GM19467 (cell line): ENCODE data around the gene PODXL2.

Experiments
- ATAC-seq: cut with Tn5 transposase; IDR thresholded peaks from one replicate; pipeline ENCODE4 v1.9.1; 2021; ENCODE audit warnings: mild to moderate bottlenecking, moderate library complexity; ENCODE audit not compliant: unreplicated experiment

Gene PODXL2

DNA sequence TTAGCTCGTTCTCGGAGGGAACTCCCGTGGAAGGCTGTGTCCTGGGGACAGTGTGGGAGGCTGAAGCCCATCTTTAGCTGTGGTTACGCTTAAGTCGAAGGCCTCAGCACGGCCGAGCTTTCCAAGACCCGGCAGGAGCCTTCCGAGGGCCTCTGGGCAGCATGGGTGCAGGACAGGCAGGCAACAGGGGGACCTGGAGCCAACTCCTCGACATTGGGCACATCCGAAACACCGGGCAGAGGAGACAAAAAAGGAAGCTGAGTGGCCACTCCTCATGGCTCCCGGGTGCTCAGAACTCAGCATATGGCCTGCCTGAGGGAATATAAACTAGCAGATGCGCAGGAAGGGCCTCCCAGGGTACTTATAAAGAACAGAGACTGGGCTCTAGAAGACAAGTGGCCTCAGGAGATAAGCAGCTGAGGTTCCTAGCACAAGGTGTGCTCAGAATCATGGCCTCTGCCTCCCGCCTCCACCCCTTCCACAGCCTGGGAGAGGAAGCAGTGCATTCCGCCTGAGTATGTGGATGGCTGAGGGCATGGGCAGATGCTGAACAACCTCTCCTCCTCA lies 77.9 kb downstream of the PODXL2 start:
- ATAC-seq = no peak

DNA sequence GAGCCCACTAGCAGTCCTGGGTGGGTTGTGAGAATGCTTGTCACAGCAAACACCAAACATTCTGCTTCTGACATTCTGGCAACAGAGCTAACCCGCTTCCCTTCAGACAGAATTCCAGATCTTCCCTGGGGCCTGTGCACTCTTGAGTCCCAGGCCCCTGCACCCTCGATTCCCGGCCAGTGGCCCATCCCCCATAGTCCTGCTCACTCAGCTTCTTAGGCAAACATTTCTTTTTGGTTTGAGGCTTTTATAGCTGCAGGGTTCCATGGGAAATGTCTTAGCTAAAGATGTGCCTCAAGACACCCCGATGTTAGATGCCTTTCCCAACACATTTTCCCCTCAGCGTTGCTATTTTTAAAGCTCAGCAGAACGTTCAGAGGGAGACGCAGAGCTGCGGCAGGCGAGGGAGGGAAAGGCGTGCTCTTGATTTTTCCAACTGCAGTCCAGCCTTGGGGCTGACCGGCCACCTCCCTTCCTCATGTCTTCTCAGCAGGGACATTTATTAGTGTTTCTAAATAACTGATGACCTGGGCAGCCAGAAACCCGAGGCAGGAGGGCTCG lies 78.9 kb downstream of the PODXL2 start:
- no peak for ATAC-seq

DNA sequence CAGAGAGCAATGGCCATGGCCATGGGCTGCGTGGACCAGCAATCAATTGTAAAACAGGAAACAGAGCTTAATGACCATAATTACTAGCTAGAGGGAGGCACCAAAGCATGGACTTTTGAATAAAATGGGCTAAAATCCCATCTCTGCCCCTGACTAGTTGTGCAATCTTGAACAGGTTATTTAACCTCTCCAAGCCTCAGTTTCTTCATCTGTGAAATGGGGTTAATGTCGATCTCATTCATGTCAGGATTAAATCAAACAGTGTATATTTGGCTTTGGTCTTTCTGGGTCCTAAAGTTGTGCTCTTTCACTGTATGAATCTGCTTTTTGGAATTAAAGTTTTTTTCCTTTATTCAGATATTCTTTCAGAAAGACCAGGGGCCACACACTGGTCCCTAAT lies 79.9 kb downstream of the PODXL2 start:
- no peak for ATAC-seq

DNA sequence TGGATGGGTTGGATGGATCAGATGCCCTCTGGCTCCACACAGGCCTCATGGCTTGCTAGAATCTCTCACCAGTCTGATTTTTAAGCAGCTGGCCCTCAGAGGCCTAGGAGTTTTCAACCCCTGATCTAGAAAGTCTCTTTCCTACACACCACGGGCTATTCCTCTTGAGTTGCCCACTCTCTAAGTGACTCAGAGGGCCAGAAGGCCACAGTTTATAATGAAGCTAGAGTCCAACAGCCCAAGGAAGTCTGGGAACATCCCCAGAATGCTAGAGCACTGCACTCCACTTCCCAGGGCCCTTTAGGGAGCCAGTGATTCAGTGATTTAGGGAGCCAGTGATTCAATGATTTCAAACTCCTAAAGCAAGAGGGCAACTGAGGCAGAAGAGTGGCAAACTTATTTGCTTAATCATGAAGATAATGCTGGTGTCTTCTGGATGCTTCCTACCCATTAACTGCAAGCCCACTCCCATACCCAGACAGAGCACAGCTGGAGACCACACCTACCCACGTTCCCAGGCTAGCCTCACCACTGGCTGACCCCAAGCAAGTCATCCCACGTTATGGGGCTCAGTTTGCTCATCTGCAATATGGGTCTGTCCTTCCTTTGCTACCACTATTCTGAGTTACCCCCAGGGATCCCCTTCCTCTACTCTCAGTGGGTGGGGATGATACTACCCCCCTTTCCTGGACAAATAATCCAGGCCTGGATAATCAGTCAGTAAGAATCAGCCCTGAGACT lies 80.5 kb downstream of the PODXL2 start:
- no peak for ATAC-seq

DNA sequence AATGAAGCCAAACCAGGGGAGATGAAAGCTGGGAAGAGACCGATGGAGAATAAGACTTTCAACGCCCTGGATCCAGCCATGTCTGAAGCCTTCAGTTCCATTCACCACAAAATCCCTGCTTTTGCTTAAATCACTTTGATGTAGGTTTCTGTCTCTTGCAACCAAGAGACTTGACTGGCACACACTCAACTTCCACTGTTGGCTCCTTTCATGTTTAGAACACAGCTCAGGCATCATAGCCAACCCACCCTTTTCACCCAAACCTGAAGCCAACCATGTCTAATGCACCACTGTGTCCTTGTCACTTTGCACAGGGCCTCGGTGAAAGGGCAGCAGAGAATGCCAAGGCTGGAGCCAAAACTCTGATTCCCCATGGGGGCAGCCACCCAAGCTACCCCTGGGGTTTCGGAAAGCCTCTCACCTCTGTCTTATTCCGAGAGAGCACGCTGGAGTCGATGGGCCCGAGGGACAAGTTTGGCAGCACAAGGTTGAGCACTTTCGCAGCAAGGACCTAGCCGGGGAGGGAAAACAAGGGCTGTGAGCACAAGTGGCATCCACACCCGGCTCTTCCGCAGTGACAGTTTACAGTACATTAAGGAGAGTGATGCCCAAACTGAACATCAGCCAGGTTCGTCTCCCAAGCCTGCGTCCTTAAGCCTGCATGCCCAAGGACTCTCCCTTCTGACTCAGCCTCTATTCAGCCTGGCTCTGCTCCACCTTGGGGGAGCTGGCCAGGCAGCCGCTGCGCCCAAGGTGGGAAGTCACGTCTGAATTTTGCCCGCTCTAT lies 81.4 kb downstream of the PODXL2 start:
- ATAC-seq = no peak

DNA sequence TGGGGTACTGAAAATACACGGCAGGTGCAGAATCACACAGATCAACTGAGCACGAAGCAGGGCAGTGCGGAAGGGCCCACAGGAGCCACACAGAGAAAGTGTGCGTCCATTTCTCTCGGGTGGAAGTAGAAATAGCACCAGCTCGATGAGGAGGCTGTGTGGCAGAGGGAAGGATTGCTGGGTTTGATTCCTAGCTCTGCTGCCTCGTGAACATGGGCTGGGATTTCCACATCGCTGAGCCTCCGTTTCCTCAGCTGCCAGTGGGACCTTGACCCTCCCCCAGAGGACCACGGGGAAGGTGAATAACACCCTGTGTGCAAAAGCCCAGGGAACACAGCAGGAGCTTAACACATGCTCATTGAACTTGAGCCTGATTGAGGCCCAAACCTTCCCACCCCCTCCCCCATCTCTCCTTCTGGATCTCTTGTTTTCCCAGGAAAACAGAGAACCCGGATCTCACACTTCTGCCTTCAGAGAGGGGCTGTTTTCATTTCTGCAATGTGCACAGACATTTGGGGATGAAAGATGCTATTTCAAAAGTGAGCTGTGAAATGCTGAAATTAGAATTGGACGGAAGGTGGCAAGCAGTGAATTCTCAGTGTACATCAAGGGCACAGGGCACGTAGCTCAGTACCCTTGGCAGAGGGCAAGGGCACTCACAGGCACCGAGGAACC lies 82.2 kb downstream of the PODXL2 start:
- no peak for ATAC-seq

DNA sequence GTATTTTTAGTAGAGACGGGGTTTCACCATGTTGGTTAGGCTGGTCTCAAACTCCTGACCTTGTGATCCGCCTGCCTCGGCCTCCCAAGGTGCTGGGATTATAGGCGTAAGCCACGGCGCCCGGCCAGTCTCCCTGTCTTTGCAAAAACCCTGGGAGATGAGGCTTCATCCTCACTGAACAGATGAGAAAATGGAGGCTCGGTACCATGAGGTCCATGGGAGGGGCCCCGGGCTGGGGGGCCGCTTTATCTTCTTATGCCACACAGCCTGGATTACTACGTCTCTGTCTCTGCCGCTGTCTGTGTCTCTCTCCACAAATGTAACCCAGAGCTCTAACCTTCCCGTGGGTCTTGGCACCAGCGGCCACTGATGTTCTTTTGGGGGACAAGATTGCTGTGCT lies 82.9 kb downstream of the PODXL2 start:
- ATAC-seq = no peak

DNA sequence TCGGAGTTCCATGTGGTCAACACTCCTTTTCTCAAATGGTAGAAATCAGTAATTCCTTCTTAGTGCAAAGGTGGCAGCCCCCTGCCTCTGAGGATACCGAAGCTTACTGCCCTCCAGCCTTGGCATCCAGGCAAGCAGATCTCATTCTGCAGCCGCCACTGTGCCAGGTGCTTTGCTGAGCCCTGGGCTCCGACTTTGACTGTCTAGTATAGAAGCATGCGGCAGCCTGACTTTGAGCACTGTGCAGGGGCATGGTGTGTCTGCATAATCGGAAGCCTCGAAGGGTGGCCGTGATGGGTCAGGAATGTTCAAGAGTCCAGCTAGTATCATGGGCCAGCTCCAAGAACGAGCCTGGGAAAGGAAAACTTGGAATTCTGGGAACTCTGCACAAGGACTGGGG lies 83.5 kb downstream of the PODXL2 start:
- ATAC-seq = no peak

DNA sequence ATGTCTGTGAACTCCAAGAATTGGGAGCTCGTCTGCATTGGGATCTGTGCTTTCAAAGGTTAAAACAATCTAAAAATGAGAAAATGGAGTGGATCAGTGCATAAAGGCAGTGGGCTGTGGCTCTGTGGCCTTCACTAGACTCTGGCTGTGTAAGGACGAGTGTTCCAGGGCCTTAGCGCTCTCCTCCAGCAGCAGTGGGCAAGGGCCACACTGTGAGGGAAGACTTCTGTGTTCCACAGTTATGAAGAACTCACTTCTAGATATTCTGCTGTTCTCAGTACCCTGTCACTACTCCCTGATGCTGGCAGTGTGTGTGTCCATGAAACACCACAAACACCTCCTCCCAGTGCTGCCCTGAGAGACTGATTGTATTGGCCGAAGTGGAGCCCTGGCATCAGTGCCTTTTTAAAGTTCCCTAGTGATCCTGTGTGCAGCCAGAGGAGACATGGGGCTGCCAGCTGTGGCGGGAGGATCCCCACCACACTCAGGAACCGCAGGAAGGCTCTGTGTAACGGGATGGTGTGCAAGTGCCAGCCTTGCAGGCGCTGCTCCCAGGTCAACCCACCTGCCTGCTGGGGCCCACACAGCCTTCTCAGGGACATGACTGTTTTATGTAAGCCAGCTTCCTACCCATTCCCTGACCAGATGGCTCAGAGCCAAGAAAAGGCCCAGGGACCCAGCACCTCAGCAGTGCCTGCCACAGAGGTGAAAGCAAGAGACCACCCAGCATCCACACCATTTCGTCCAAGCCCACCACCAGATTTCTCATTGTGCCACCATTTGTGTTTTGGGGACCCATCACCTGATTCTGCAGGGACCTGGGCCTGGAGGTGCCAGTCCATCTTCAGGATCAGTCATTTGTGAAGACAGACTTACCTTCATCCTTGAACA lies 84.1 kb downstream of the PODXL2 start:
- ATAC-seq = no peak

DNA sequence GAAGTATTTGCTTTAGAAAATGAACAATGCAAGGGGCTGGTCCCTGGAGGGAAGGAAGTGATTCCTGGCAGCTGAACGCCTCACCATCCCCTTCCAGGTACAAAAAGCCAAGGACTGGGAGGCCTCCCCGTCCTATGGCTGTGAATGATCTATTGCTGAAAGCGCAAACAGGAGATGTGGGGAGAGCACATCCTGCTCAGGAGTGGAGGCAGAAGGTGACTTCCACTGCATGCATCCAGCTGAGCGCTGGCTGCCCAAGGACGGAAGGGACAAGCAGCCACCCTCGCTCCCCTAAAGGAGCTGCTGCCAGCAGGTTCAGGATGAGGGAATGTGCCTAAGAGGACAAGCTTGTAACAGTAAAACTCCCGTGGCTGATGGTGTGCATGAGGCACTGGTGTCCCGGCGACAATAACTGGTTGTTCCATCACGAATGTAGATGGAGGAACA lies 85.2 kb downstream of the PODXL2 start:
- ATAC-seq = no peak

DNA sequence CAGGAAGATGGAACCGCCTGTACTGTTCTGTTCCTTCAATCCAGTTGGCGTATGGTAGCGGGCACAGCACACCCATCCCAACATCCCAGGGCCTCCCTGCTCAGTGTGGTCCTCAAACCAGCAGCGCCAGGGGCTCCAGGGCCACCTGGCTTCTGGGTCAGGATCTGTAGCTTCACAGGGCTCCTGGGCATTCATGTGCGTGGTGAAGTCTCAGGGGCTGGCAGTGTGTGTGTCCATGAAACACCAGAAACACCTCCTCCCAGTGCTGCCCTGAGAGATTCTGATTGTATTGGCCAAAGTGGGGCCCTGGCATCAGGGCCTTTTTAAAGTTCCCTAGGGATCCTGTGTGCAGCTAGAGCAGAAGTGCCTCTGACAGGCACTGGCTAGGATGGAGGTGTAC lies 85.9 kb downstream of the PODXL2 start:
- ATAC-seq = no peak

DNA sequence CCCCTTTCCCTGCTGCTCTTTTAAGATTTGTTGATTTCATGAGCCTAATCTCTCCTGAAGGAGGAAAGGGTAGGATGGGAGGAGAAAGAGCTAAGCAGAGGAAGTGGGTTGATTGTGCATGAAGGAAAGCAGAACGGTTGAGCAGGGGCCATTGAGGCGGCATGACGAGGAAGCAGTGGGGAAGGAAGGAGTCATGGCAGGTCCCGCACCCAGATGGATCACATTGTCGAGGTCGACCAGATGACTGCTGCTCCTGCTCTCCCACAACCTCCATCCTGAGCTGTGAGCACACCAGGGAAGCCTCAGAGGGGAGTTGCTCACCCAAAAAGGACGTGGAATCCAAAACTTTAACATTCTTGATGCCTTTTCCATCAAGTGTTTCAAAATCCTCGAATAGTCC lies 86.5 kb downstream of the PODXL2 start:
- ATAC-seq = no peak

DNA sequence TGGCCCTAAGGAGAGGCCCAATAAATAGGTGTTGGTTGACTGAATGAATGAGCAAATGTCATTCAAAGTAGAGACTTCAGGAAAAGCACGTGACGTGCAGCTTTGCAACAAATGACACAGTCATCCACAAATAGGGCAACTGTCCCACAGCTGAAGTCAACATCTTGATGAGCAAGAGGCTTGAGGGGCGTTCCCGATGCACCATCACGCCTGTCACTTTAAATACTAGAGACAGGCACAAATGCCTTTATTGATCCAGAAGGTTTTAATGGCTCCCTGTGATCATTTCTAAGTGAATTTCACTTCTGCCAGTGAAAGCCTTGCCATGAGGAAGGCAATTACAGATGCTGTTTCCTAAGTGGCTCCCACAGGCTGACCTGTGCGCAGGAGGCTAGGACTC lies 87.4 kb downstream of the PODXL2 start:
- no peak for ATAC-seq

DNA sequence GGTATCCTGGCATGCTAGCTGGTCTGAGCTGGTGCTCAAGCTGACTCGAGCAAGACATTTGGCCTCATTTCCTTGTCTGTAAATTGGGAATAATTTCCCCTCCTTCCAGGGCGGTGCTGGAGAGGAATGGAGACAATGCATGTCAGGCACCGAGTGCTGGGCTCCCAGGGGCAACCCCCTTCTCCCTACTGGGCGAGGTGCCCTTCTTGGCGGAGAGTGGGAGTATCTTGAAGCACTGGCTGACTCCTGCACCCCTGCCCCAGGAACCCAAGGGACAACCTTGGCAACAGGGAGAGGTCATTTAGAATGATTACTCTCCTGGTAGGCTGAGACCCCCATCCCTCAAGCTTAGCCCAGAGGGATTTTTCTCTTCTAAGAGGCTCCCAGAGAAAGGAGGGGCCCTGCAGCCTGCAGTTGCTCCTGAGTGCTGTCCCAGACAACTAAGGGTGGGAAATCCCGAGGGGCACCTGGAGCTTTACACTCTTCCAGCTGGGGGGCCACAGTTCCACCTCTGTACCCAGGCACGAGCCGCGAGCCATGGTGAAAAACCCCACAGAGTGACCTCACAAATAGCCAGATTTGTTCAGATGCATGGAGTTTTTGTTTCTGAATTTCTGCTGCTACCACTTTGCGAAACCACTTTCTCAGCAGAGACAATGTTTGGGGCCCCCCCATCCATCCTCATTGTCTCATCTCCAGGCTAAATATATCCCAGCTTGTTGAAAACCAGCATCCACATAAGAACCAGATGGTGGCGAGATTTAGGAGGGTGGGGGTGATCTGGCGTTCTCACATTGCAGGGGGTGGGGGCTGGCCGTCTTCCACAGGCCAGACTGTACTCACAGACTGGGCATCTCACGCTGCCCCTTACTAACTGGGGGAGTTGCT lies 88.6 kb downstream of the PODXL2 start:
- no peak for ATAC-seq

DNA sequence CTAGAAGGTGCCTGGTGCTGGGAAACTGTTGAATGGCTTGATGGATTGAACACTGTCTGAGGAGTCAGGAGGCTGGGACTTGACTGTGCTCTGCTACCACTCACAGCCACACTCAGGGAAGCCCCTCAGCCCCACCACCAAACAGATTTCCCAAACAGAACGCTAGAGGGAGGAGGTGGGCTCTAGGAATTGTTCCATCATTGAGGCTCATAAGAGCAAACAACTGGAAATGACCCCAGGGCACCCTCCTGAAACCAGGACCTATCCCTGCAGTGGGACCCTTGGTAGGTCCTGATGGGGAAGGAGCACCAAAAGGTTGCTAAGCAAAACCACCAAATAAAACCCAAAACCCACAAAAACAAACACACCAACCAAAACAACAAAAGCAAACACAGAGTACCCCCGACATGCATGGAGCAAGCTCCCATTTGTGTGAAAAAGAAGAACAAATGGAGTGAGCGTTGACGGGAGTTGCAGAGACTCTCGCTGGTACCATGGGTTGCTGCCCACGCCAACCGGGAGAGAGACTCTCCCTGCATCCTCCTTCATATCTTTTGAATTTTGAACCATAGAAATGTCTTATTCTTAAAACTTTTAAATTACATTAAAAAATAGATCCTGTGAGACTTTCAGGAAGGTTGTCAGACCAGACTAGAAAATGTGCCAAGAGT lies 89.4 kb downstream of the PODXL2 start:
- ATAC-seq = no peak

DNA sequence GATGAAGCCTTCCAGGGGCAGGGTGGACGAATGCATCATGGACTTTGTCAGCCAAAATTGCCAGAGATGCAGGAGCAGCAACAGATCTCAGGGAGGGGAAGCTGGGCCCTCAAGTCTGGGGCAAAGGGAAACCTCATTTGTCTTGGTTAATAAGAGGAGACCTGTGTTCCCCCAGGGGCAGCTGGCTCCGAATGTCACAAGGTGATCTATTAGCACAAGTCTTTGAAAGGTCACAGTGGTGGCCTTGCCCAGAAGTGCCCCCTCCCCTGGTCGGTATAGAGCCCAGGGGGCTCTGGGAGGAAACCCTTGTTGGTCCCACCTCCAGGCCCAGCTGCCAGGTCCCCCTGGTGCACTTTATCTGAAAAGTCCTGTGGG lies 89.9 kb downstream of the PODXL2 start:
- no peak for ATAC-seq

DNA sequence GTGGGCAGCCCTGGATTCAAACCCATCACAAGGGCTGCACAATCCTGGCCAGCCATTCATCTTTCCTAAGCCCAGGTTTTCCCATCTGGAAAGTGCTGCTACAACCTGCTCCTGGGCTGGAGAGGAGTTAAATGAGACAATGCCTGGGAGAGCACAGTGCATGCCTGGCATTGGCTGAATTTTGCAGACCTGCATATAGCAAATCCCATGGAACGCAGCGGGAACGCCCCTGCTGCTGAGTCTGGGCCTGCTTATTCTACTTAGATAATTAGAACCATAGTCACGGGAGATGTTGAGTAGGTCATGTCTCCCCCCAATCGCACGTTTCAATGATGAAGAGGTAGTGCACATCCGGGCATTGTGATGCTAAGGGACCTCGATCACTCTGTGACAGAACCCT lies 90.4 kb downstream of the PODXL2 start:
- ATAC-seq = no peak

DNA sequence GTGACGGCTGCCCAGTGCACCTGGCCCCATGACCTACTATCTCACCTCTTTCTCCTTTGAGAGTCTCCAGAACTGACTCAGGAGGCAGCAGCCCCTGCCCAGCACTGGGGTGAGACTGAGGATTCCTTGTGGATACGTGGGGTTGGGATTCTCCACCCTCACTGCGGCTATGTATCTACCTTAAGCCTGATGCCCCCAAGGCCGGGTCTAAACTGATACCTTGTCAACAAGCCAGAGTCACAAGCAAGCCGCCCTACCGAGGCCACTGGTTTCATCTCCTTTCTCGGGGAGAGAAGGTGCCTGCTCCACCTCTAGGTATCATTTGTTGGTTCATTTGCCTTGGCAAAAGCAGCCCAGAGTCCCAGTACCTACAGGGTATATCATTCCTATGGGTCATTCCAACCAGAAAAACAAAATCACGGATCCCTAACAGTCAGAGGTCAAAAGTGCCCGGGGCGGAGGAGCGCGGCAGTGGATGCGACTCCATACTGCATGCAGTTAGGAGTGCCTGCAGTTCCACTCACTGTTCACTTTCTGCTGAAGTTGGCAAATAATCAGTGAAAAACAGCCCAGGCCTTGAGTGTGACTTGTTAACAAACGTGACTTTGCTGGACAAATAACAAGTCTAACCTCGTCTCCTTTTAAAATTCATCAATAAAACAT lies 91.3 kb downstream of the PODXL2 start:
- ATAC-seq = no peak
